K562 (cell line): ENCODE data around the gene NMT1. TPM values are rescaled to one million over a fixed set of nuclear protein-coding genes. Genes with fewer than 3 reads are reported as not detected.
A peak's percentile ranks its signal among the peaks of the same experiment; 100 is the strongest.

Source experiments
- ATF2 ChIP-seq: sonication (generic); formaldehyde crosslinking; IDR thresholded peaks from 2 replicates; pipeline ENCODE4 v1.8.1; 2022; ENCODE audit warnings: missing genetic modification reagents
- BCL6 ChIP-seq: fragments of 250-450 bp; sonication (Bioruptor Pico); IDR thresholded peaks from 2 replicates; pipeline ENCODE4 v1.4.0; 2020
- CHCHD3 ChIP-seq: fragments of 250-450 bp; sonication (Bioruptor Pico); IDR thresholded peaks from 2 replicates; pipeline ENCODE4 v2.1.2; 2022; ENCODE audit warnings: mild to moderate bottlenecking
- DMBX1 ChIP-seq: fragments of 250-450 bp; sonication (Bioruptor Pico); IDR thresholded peaks from 2 replicates; pipeline ENCODE4 v1.8.0; 2022; ENCODE audit warnings: inconsistent platforms, mild to moderate bottlenecking, moderate library complexity, borderline replicate concordance
- EZH2 ChIP-seq: IDR thresholded peaks from 2 replicates; pipeline ENCODE4 v1.6.1; 2012; ENCODE audit warnings: low read depth, mild to moderate bottlenecking, inconsistent platforms, low read length, borderline replicate concordance
- HCFC1 ChIP-seq: IDR thresholded peaks from 2 replicates; pipeline ENCODE4 v1.6.1; 2012; ENCODE audit warnings: low read depth, low read length, improper control_type of control experiment
- HMG20A ChIP-seq: fragments of 450-650 bp; formaldehyde crosslinking; conservative IDR thresholded peaks from 2 replicates; pipeline ENCODE4 v1.4.0; 2020; ENCODE audit warnings: mild to moderate bottlenecking, mixed read lengths
- HNRNPK ChIP-seq: fragments of 200-400 bp; formaldehyde crosslinking; IDR thresholded peaks from one replicate; pipeline ENCODE4 v1.6.1; 2018; ENCODE audit warnings: mild to moderate bottlenecking, low read depth, low read length; ENCODE audit not compliant: poor library complexity, severe bottlenecking
- IRF9 ChIP-seq: fragments of 450-650 bp; IDR thresholded peaks from 2 replicates; pipeline ENCODE4 v1.6.1; 2016; ENCODE audit warnings: missing biosample characterization, missing genetic modification characterization
- MAFK ChIP-seq: IDR thresholded peaks from 2 replicates; pipeline ENCODE4 v1.6.1; 2011; ENCODE audit warnings: low read length, improper control_type of control experiment
- PCBP1 ChIP-seq: fragments of 200-400 bp; formaldehyde crosslinking; IDR thresholded peaks from 2 replicates; pipeline ENCODE4 v1.6.1; 2018; ENCODE audit warnings: mild to moderate bottlenecking, low read depth, low read length; ENCODE audit not compliant: poor library complexity, severe bottlenecking
- PPARD ChIP-seq: fragments of 250-450 bp; sonication (Bioruptor Pico); IDR thresholded peaks from 2 replicates; pipeline ENCODE4 v1.8.0; 2022; ENCODE audit warnings: inconsistent platforms, mild to moderate bottlenecking, moderate library complexity
- RBM14 ChIP-seq: fragments of 200-400 bp; formaldehyde crosslinking; IDR thresholded peaks from 2 replicates; pipeline ENCODE4 v1.6.1; 2018; ENCODE audit warnings: low read depth, mild to moderate bottlenecking, low read length, moderate library complexity, borderline replicate concordance; ENCODE audit not compliant: insufficient read depth
- SREBF2 ChIP-seq: sonication (generic); formaldehyde crosslinking; IDR thresholded peaks from 2 replicates; pipeline ENCODE4 v1.4.0; 2020; ENCODE audit warnings: mild to moderate bottlenecking, missing genetic modification reagents
- TCF7L2 ChIP-seq: fragments of 150-350 bp; IDR thresholded peaks from 2 replicates; pipeline ENCODE4 v1.6.1; 2016; ENCODE audit warnings: low read depth, mild to moderate bottlenecking, low read length, moderate library complexity
- U2AF2 ChIP-seq: fragments of 200-400 bp; formaldehyde crosslinking; optimal IDR thresholded peaks from 2 replicates; pipeline ENCODE3; 2017; ENCODE audit warnings: low read depth, mild to moderate bottlenecking, low read length
- XRCC5 ChIP-seq: fragments of 200-400 bp; formaldehyde crosslinking; IDR thresholded peaks from 2 replicates; pipeline ENCODE4 v1.6.1; 2017; ENCODE audit warnings: low read depth, mild to moderate bottlenecking, low read length
- ZKSCAN3 ChIP-seq: fragments of 250-450 bp; sonication (Bioruptor Pico); IDR thresholded peaks from 2 replicates; pipeline ENCODE4 v1.4.0; 2020
- polyA plus RNA-seq, 8 experiments: library from polyadenylated mRNA; depleted of rRNA in 4 of 8; stranded (reverse) in 5 of 8; unstranded in 3 of 8; fragments of >200 nt; fragmentation: Nextera tagmentation in 2 of 8; fragmentation: Illumina TruSeq in 1 of 8; extraction: Ambion mirVana in 2 of 8; extraction: Trizol in 1 of 8; gene quantifications; 2 replicates each; pipeline versions ENCODE4 v1.2.1 to v1.2.3, GENCODE V29; 2011 to 2014; ENCODE audit warnings: inconsistent platforms in 1 of 8, missing spikeins in 1 of 8
- total RNA-seq, 7 experiments: library from RNA; depleted of rRNA in 6 of 7; stranded (reverse); fragments of >200 nt in 6 of 7; fragmentation: Illumina TruSeq in 2 of 7; extraction: Trizol in 2 of 7; gene quantifications; 2 replicates each; pipeline versions ENCODE4 v1.2.1 to v1.2.3, GENCODE V29; 2011 to 2021; ENCODE audit warnings: low replicate concordance in 1 of 7
- TF ChIP-seq, protein P1 (sequence below): IDR thresholded peaks from 3 replicates; pipeline ENCODE4 v1.6.1; 2011; ENCODE audit warnings: borderline replicate concordance, mild to moderate bottlenecking, moderate library complexity; ENCODE audit not compliant: insufficient read length; ENCODE audit errors: extremely low read depth
- TF ChIP-seq, protein P2 (sequence below): sonication (generic); formaldehyde crosslinking; IDR thresholded peaks from 2 replicates; pipeline ENCODE4 v1.8.0; 2022; ENCODE audit warnings: missing genetic modification reagents, mild to moderate bottlenecking, moderate library complexity, borderline replicate concordance

The NMT1 gene
- total and polyA plus RNA-seq, 9 of the 15 experiments (the other 6 are each of a cell fraction or from before 2014, with no cell fraction given) = 86.7 to 569 (median 213) TPM

DNA sequence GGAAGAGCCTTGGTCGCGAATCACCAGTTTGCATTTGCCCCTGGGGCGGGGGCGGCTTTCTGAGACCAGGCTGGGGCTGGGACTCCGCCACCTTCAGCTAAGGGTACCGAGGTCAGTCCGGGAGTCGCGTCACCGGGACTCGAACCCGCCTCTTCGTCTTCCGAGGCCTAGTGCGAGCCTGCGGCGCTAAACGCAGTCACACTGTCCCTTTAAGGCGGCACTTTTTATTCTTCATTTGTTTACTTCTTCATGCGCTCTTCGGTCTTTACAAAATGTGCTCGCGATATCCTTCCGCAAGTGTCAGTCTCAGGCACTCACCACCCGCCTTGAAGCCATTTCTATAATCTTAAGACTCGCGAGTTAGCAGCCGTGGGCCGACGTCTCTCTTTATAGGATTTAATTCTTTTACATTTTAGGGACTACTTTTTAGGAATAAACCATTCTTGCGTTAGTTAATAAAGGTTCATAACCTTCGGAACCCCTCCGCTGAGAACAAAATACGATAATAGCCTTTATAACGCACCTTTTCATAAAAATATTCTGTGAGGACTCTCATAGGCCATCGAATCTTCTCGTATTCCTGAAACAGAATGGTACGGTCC is 86.6 kb downstream of the NMT1 start (continued):
- TF ChIP-seq IRF9 (tag) (no peak), DMBX1 (CRISPR knock-in tag) (peak; percentile 62; the same call in 1 of the 2 replicates), HMG20A (CRISPR knock-in tag) (no peak), MAFK (no peak), RBM14 (no peak), HNRNPK (no peak), TCF7L2 (peak; percentile 88), CHCHD3 (CRISPR knock-in tag) (peak; percentile 62; the same call in 1 of the 2 replicates), SREBF2 (CRISPR knock-in tag) (no peak), EZH2 (no peak), U2AF2 (no peak), PPARD (no peak), HCFC1 (peak; percentile 48), PCBP1 (no peak), ATF2 (no peak), ZKSCAN3 (CRISPR knock-in tag) (no peak), BCL6 (CRISPR knock-in tag) (no peak), XRCC5 (no peak)
- TF ChIP-seq, protein P1, sequence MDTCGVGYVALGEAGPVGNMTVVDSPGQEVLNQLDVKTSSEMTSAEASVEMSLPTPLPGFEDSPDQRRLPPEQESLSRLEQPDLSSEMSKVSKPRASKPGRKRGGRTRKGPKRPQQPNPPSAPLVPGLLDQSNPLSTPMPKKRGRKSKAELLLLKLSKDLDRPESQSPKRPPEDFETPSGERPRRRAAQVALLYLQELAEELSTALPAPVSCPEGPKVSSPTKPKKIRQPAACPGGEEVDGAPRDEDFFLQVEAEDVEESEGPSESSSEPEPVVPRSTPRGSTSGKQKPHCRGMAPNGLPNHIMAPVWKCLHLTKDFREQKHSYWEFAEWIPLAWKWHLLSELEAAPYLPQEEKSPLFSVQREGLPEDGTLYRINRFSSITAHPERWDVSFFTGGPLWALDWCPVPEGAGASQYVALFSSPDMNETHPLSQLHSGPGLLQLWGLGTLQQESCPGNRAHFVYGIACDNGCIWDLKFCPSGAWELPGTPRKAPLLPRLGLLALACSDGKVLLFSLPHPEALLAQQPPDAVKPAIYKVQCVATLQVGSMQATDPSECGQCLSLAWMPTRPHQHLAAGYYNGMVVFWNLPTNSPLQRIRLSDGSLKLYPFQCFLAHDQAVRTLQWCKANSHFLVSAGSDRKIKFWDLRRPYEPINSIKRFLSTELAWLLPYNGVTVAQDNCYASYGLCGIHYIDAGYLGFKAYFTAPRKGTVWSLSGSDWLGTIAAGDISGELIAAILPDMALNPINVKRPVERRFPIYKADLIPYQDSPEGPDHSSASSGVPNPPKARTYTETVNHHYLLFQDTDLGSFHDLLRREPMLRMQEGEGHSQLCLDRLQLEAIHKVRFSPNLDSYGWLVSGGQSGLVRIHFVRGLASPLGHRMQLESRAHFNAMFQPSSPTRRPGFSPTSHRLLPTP = peak; percentile 96
- TF ChIP-seq, protein P2, sequence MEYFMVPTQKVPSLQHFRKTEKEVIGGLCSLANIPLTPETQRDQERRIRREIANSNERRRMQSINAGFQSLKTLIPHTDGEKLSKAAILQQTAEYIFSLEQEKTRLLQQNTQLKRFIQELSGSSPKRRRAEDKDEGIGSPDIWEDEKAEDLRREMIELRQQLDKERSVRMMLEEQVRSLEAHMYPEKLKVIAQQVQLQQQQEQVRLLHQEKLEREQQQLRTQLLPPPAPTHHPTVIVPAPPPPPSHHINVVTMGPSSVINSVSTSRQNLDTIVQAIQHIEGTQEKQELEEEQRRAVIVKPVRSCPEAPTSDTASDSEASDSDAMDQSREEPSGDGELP = no peak; the same call in 1 of the 2 replicates
